SU-DHL-6 (cell line): ENCODE measurements around the gene CHD1L.

Source experiments
- H2AFZ ChIP-seq: fragments of 200-600 bp; sonication (generic); 2 replicates; pipeline ENCODE4 v1.6.1; 2014; ENCODE audit warnings: low read depth, mild to moderate bottlenecking, moderate library complexity, mixed read lengths, antibody characterized with exemption, low read length; ENCODE audit not compliant: severe bottlenecking
- H3F3A ChIP-seq: fragments of 200-600 bp; shearing (Covaris generic); 2 replicates; pipeline ENCODE4 v1.6.0; 2016; ENCODE audit warnings: antibody characterized with exemption, mild to moderate bottlenecking; ENCODE audit not compliant: insufficient read depth
- H3K27ac ChIP-seq: fragments of 200-600 bp; sonication (generic); 2 replicates; pipeline ENCODE4 v1.5.1; 2016; ENCODE audit warnings: low read depth, mild to moderate bottlenecking, low read length, moderate library complexity, mixed read lengths
- H3K27me3 ChIP-seq: fragments of 200-600 bp; sonication (generic), shearing (Covaris generic); 2 replicates; pipeline ENCODE4 v1.6.0; 2014; ENCODE audit warnings: mild to moderate bottlenecking, low read length
- H3K36me3 ChIP-seq: fragments of 200-600 bp; sonication (generic); 2 replicates; pipeline ENCODE4 v1.6.1; 2014; ENCODE audit warnings: mild to moderate bottlenecking, low read length, mixed read lengths
- H3K4me2 ChIP-seq: fragments of 300-600, 200-600 bp; shearing (Covaris generic), sonication (generic); 2 replicates; pipeline ENCODE4 v1.6.0; 2014; ENCODE audit warnings: low read length, low read depth, mild to moderate bottlenecking; ENCODE audit not compliant: poor library complexity, severe bottlenecking
- H3K4me3 ChIP-seq: fragments of 200-600 bp; sonication (generic); 2 replicates; pipeline ENCODE4 v1.5.1; 2014; ENCODE audit warnings: antibody characterized with exemption, low read length, mild to moderate bottlenecking, mixed read lengths; ENCODE audit not compliant: insufficient read depth, poor library complexity, severe bottlenecking
- H3K79me2 ChIP-seq: fragments of 200-600 bp; sonication (generic); 2 replicates; pipeline ENCODE4 v1.6.1; 2014; ENCODE audit warnings: mild to moderate bottlenecking, low read length, moderate library complexity; ENCODE audit not compliant: insufficient read depth
- H3K9ac ChIP-seq: fragments of 200-600 bp; sonication (generic); 2 replicates; pipeline ENCODE4 v1.7.0; 2014; ENCODE audit warnings: mild to moderate bottlenecking, low read length
- H3K9me2 ChIP-seq: fragments of 200-600 bp; sonication (generic); replicated peaks from 2 replicates; pipeline ENCODE4 v1.6.1; 2014; ENCODE audit warnings: low read length; ENCODE audit not compliant: insufficient read depth
- H3K9me3 ChIP-seq: fragments of 200-600 bp; sonication (generic); 2 replicates; pipeline ENCODE4 v1.6.1; 2014; ENCODE audit warnings: low read length, mixed read lengths; ENCODE audit not compliant: insufficient read depth
- H4K20me1 ChIP-seq: fragments of 200-600 bp; sonication (generic); 2 replicates; pipeline ENCODE4 v1.6.1; 2014; ENCODE audit warnings: low read depth, mild to moderate bottlenecking, antibody characterized with exemption, low read length, moderate library complexity, mixed read lengths
- EZH2phosphoT487 ChIP-seq: fragments of 200-600 bp; sonication (generic), shearing (Covaris generic); conservative IDR thresholded peaks from 2 replicates; pipeline ENCODE4 v1.6.1; 2018; ENCODE audit warnings: mild to moderate bottlenecking, antibody characterized with exemption, low read length, moderate library complexity, mixed read lengths
- TF ChIP-seq, protein P1 (sequence below): fragments of 200-600 bp; sonication (generic); IDR thresholded peaks from one replicate; pipeline ENCODE4 v1.5.1; 2017; ENCODE audit warnings: antibody characterized with exemption, mild to moderate bottlenecking, low read length, moderate library complexity; ENCODE audit not compliant: insufficient read depth, poor library complexity, severe bottlenecking

CHD1L gene

DNA sequence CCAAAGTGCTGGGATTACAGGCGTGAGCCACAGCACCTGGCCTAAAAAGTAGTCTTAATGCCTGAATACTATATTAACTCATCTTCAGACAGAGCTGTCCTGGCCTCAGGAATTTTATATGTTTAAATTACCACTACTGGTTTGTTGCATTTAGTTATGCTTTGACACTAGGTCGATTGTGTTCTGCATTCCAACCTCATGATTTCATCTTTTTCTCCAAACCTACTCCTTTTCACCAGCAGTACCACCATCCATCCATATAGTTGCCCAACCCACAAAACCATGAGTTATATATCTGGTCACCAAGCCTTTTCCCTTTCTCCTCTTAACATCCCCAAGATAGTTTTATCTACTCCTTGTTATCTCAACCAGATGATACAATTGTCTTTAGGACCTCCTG lies 39.9 kb upstream of the CHD1L start:
- Histone ChIP-seq H3K9me2 (no peaks in the 10 kb centered on the region), H3K36me3 (no peaks in the 10 kb centered on the region), H3K79me2 (no peaks in the 10 kb centered on the region), H3K9ac (no peak overlapping the region), H3K4me2 (no peak overlapping the region), H3K27ac (no peak overlapping the region), H4K20me1 (no peaks in the 10 kb centered on the region), H3F3A (no peaks in the 10 kb centered on the region), H3K4me3 (no peak overlapping the region), H3K27me3 (no peaks in the 10 kb centered on the region), H2AFZ (no peak overlapping the region), H3K9me3 (no peaks in the 10 kb centered on the region)
- TF ChIP-seq, protein P1, sequence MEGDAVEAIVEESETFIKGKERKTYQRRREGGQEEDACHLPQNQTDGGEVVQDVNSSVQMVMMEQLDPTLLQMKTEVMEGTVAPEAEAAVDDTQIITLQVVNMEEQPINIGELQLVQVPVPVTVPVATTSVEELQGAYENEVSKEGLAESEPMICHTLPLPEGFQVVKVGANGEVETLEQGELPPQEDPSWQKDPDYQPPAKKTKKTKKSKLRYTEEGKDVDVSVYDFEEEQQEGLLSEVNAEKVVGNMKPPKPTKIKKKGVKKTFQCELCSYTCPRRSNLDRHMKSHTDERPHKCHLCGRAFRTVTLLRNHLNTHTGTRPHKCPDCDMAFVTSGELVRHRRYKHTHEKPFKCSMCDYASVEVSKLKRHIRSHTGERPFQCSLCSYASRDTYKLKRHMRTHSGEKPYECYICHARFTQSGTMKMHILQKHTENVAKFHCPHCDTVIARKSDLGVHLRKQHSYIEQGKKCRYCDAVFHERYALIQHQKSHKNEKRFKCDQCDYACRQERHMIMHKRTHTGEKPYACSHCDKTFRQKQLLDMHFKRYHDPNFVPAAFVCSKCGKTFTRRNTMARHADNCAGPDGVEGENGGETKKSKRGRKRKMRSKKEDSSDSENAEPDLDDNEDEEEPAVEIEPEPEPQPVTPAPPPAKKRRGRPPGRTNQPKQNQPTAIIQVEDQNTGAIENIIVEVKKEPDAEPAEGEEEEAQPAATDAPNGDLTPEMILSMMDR, result no peak
- TF ChIP-seq EZH2phosphoT487, result no peak

DNA sequence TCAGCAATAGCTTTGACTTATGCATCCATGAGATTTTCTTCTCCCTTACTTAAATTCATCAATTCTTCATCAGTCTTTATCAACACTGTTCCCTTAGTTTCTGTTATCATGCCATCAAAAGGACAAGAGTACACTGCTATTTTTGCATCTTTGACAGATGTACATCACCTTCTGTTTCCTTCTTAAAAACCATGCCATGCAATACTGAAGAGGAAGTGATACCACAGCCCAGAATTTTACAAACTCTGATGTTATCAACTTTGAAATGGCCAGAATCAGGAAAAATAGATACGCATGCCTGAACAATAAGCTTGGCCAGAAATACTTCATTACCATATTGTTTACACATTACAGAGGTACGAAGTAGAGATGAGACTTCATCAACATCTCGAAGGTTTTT lies 38.4 kb upstream of the CHD1L start:
- Histone ChIP-seq H3K9me3 (no peaks in the 10 kb centered on the region), H3K36me3 (no peaks in the 10 kb centered on the region), H4K20me1 (no peaks in the 10 kb centered on the region), H3F3A (no peaks in the 10 kb centered on the region), H3K27ac (no peak overlapping the region), H3K4me3 (no peak overlapping the region), H3K27me3 (no peaks in the 10 kb centered on the region), H3K79me2 (no peaks in the 10 kb centered on the region), H2AFZ (no peak overlapping the region), H3K4me2 (no peak overlapping the region), H3K9me2 (no peaks in the 10 kb centered on the region), H3K9ac (no peak overlapping the region)
- no peak for TF ChIP-seq EZH2phosphoT487
- TF ChIP-seq, protein P1, result no peak

DNA sequence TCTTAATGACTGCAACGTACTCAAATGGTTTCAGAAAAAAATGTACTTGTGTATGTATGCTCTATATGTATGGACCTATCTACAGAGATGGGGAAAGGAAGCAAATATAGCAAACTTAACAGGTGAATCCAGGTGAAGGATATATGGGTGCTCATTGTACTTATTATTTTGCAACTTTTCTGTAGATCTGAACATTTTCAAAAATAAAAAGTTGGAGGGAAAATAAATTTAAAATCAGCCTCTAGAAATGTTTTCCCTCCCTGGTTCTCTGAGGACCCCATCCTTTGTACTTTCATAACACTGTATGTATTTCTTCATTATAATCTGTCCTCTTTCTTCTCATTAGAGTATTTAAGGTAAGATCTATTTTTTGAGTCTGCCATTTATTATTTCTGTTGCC lies 35.3 kb upstream of the CHD1L start:
- H3K27me3 ChIP-seq, result no peaks in the 10 kb centered on the region
- no peak for TF ChIP-seq EZH2phosphoT487
- TF ChIP-seq, protein P1, result no peak
- H4K20me1 ChIP-seq, result no peaks in the 10 kb centered on the region
- no peak overlapping the region for H2AFZ ChIP-seq
- H3K9me2 ChIP-seq, result no peaks in the 10 kb centered on the region
- no peak overlapping the region for H3K9ac ChIP-seq
- no peak overlapping the region for H3K4me3 ChIP-seq
- H3K4me2 ChIP-seq, result no peak overlapping the region
- no peaks in the 10 kb centered on the region for H3K79me2 ChIP-seq
- no peaks in the 10 kb centered on the region for H3K36me3 ChIP-seq
- H3K27ac ChIP-seq, result no peak overlapping the region
- H3K9me3 ChIP-seq, result no peaks in the 10 kb centered on the region
- no peaks in the 10 kb centered on the region for H3F3A ChIP-seq

DNA sequence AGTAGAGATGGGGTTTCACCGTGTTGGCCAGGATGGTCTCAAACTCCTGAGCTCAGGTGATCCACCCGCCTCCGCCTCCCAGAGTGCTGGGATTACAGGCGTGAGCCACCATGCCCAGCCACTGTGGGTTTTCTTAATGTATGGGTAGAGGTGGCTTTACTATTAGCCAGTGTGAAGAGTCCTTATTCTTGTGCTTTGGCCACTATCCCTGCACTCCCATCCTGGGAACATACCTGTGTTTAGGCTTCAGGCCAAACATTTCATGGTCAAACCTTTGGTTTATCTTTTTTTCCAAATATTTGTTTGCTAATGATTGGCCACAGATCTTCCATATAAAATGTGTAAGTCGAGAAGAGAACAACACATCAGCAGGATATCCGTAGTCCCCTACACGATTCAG lies 33.9 kb upstream of the CHD1L start:
- Histone ChIP-seq H4K20me1 (no peaks in the 10 kb centered on the region), H3K27ac (no peak overlapping the region), H3K79me2 (no peaks in the 10 kb centered on the region), H3K36me3 (no peaks in the 10 kb centered on the region), H3K27me3 (no peaks in the 10 kb centered on the region), H3K4me2 (no peak overlapping the region), H3K9me2 (no peaks in the 10 kb centered on the region), H3K9me3 (no peaks in the 10 kb centered on the region), H2AFZ (no peak overlapping the region), H3K9ac (no peak overlapping the region), H3F3A (no peaks in the 10 kb centered on the region), H3K4me3 (no peak overlapping the region)
- TF ChIP-seq EZH2phosphoT487, result no peak
- TF ChIP-seq, protein P1, result no peak
